GM19025 (cell line): ENCODE results near the gene TMEM229B.
A peak's percentile ranks its signal among the peaks of the same experiment; 100 is the strongest.

Experiments
- ATAC-seq: cut with Tn5 transposase; IDR thresholded peaks from one replicate; pipeline ENCODE4 v1.9.1; 2021; ENCODE audit warnings: mild to moderate bottlenecking, low read depth, moderate library complexity; ENCODE audit not compliant: unreplicated experiment

The TMEM229B gene

DNA sequence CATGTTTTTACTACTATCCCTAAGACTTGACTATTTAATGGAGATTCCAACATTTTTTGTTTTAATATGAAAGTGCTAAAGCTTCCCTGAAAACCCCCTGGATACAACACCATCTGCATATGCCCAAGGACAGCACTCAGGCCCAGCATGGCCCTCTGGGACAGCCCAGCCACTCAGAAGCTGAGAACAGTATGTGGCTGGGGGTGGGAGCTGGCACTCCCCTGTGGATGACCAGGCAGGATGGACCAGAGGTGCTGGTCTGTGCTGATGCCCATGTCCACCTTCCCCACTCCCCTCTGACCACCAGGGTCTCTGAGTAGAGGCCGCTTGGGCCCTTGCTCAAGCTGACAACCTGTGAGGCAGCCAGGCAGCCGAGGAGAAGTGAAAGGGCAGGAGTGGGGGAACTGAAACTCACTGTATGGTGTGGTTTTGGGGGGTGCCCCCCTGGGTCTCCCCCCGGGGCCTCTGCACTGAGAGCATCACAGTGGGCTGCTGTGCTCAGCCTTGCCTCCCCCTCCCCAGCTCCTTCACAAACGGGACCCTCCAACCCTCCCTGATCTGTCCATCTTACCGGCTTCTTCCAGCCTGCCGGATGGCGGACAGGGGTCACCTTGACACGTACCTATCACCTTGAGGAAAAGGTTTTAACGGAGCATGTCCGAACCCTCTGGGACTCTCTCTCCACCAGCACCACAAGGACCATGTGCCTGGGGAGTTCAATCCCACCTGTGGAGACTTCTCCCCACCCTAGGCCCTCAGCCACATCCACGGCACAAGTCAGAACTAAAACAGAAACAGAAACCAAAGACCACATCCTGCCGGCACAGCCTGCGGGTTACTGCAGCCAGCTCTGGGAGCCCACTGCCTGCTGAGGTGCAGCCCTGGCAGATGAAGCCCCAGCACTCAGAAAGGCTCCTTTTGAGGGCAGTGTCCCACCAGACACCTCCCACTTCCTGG, at the start of gene TMEM229B:
Gene TMEM229B (minus strand): TSS at position 785 of the 957 bp plus-strand sequence. CDS start 14,798 bp downstream, outside the sequence.
- ATAC-seq, result peak; percentile 89

DNA sequence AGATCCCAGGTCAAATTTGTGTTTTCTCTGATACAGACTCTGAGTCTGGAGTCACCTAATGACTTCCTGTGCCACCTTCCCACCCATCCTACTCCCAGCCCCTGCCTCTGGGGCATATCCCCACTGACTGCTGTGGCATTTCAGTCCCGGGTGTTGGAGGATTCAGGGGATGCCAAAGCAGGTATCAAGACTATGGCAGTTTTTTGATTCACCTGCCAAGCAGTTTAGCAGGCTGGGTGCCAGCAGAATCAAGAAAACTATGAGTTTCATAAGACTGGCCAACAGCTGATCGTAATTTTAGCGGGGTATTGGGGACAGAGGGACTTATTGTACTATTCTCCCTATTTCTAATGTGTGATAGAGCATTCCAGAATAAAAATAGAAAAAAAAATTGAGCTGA, 49.2 kb upstream of the TMEM229B start:
- ATAC-seq, result no peak

GRCh38 chr14:67536087-67536486, 47.6 kb upstream of the TMEM229B start:
- no peak for ATAC-seq

- ATAC-seq, result no peak
These were observed 45.2 kb upstream of the TMEM229B start for GRCh38 chr14:67533754-67534085.

DNA sequence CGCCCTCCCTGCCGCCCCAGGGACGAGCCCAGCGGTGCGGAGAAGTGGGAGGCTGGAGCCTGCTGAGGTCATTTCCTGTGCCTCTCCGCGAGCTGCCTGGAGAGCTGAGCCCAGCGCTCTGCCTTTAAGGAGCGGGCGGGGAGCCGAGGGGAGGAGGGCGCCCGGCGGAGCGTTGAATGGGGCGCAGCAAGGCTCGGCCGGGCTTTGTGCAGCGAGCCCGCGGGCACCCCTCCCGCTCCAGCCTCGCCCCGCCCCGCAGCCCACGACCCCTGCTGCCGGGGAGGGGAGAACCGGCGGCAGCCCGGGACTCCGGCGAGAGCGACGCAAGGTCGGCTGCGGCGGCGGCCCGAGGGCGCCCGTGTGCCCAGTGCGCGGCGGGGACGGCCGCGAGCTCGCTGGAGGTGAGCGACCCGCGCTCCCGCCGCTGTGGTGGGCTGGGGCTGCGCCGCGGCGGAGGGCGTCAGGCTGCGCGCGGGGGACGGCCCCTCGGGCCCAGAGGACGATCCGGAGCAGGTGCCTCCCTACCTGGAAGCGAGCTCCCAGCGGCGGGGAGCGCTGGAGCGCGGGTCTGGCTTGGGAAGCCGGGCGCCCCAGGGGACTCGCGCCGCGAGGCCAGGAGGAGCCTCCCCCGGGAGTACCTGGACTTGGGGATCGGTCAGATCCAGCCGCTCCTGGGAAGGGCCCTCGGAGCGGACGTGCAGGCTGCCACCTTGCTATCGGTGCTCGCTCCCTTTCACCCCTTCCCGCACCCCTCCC, 44.7 kb upstream of the TMEM229B start, which contains the start of gene PLEKHH1:
Gene PLEKHH1 (plus strand): TSS at position 293 of the 756 bp plus-strand sequence. CDS start 8,578 bp downstream, outside the sequence.
- ATAC-seq, result no peak

DNA sequence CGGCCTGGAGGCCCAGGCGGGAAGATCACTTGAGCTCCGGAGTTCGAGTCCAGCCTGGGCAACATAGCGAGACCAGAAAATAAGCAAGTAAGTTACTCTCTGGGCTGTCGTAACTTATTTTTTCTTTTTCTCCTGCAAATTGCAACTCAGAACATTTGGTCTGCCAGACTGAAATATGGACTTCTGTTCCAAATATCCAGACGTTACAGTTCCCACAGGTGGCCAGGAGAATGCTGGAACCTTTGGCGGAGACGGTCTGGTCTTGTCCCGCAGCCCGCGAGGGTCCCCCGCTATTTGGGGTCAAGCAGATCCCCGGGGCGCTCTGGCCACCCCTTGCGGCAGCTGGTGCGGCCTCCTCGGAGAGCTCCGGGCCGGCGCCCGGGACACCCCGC, 44.1 kb upstream of the TMEM229B start:
- no peak for ATAC-seq

GRCh38 chr14:67529947-67530935, 41.7 kb upstream of the TMEM229B start:
- no peak for ATAC-seq

GRCh38 chr14:67528276-67528675, 39.8 kb upstream of the TMEM229B start:
- no peak for ATAC-seq

DNA sequence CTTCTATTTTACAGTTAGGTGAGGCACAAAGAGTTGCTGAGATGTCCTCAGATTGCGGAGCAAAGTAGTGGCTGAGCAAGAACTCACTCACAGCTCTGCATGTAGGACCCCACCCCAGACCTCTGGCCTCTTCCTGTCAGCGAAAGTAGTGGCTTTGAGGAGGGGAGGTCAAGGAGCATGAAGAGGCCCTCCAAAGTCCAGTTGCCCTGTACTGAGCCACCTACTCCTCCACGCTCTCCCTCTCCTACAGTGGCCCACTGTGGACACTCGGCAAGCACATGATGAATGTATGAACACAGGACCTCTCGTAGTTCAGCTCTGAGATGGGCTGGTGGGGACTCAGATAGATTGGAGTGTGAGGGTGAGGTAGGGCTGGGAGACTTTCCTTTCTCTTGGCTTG, 39.2 kb upstream of the TMEM229B start:
- ATAC-seq, result no peak

- ATAC-seq, result peak; percentile 49
These were observed 38.3 kb upstream of the TMEM229B start for GRCh38 chr14:67526676-67527459.

GRCh38 chr14:67526181-67526580, 37.7 kb upstream of the TMEM229B start:
- ATAC-seq, result no peak

GRCh38 chr14:67525389-67525788, 36.9 kb upstream of the TMEM229B start:
- ATAC-seq, result no peak

DNA sequence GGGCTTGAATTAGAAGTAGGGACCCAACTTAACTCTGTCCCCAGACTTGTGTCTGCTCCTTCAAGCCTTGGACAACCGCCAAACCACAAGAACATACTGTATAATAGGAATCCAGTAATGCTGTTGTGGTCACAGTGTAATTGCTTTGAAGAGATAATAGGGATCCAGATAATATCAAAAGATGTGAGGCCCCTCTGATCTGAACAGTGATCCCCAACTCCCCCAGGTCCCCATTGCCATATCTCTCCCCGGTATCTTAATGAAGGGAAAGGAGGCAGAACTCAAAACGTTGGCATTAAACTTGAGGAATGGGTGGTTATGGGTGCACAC, 36.1 kb upstream of the TMEM229B start:
- no peak for ATAC-seq

DNA sequence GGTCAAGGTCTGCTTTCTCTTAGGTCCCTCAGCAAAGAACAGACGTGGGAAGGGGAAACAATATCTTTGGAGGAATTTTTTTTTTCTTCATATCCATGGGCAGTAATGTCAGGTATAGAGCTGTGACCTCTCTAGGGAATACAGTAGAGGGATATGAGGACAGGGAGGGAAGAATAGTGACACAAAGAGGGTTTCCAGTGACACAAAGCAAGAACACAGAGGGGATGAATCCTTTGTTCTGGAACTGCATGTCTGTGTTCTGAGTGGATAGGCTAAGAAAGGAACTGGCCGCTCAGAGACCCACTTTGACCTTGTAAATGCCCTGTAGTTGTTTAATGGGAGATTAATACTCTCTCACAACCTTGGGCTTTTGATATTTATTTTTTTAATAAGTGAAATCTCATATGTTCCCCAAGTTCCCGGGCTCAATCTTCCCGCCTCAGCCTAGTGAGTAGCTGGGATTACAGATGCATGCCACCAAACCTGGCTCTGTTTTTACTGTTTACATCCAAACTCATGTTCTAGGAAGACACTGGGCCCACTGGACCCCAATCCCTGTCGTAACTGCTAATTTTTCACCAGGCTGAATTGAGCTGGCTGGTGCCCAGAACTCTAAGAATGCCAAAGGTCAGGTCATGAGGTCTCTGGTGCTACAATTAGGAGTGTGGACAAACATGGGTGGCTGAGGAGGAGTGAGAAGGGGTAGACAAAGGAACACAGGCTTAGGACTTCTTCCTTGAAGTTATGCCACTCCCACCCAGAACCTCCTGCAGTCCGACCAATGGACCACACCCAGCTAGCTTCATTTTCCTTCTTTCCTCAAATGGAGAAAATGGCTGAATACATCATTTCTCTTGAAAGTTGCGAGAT, 35.5 kb upstream of the TMEM229B start:
- ATAC-seq, result no peak

DNA sequence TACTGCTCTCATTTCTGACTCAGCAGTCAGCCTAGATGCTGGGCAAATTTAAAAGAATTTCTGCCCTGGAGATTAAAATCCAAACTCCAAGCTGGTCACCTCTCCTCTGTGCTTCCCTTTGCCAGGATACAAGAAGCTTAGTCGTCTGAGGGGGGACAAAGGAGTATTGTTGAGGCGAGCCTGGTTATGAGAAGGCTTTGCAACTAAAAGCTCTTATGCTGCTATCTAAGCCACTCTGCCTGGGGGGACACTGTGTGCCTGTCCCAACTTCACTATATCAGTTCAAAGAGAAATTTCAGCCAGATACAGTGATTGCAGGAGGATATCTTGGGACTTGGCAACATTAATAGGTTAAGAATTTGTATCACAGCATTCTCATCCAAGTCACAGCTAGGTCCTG, 33.7 kb upstream of the TMEM229B start:
- no peak for ATAC-seq

- ATAC-seq, result no peak
These were observed 32.0 kb upstream of the TMEM229B start for GRCh38 chr14:67520482-67520881.

DNA sequence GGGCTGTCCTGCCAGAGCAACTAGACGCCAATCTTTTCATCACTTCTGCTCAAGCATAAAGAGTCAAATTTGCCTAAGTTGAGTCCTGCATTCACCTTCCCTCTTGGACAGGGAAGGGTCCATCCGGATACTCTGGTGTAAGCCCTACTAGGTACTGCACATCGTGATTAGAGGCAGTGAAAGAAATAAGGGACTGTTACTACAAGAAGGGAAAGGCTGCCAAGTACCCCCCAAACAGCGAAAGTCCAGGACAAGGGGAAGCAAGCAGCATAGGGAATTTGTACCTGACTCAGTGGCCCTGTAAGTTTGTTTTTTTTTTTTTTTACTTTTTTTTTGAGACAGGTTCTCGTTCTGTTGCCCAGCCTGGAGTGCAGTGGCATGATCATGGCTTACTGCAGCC, 30.9 kb upstream of the TMEM229B start:
- no peak for ATAC-seq

- ATAC-seq, result no peak
These were observed 28.6 kb upstream of the TMEM229B start for GRCh38 chr14:67517083-67517482.

DNA sequence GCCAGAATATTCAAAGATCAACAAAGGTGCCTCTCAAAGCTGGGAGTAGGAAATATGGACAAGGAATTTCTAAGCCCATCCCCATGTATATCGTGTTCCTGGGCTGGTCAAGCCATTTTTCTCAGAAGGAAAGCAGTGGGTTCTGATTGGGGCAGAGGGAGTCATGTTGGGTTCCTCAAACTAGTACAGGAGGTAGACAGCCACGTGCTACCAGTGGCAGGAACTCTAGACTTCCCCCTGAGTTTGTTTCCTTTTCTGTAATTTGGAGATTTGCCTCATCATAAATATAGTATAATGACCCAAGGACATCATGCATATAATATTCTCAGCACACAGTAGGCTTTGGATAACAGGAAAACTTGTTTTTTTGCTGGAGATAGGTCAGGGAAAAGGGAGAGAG, 28.2 kb upstream of the TMEM229B start:
- ATAC-seq, result no peak
